Keratinocyte (primary cell): ENCODE measurements around the gene C16orf86.

Experiments
- CTCF ChIP-seq, 3 experiments: IDR thresholded peaks in 1 of 3; conservative IDR thresholded peaks in 1 of 3; optimal IDR thresholded peaks in 1 of 3; 2 replicates in 2 of 3; 3 replicates in 1 of 3; pipeline versions ENCODE3 to v1.5.1; 2011; ENCODE audit warnings: low read length in 3 of 3, mild to moderate bottlenecking in 3 of 3, moderate library complexity in 2 of 3, control low read depth in 1 of 3, inconsistent platforms in 1 of 3; ENCODE audit not compliant: insufficient read depth in 2 of 3; ENCODE audit errors: extremely low read depth in 1 of 3
- EZH2 ChIP-seq: IDR thresholded peaks from one replicate; pipeline ENCODE4 v1.6.1; 2012; ENCODE audit warnings: inconsistent platforms, mild to moderate bottlenecking, low read length, moderate library complexity

DNA sequence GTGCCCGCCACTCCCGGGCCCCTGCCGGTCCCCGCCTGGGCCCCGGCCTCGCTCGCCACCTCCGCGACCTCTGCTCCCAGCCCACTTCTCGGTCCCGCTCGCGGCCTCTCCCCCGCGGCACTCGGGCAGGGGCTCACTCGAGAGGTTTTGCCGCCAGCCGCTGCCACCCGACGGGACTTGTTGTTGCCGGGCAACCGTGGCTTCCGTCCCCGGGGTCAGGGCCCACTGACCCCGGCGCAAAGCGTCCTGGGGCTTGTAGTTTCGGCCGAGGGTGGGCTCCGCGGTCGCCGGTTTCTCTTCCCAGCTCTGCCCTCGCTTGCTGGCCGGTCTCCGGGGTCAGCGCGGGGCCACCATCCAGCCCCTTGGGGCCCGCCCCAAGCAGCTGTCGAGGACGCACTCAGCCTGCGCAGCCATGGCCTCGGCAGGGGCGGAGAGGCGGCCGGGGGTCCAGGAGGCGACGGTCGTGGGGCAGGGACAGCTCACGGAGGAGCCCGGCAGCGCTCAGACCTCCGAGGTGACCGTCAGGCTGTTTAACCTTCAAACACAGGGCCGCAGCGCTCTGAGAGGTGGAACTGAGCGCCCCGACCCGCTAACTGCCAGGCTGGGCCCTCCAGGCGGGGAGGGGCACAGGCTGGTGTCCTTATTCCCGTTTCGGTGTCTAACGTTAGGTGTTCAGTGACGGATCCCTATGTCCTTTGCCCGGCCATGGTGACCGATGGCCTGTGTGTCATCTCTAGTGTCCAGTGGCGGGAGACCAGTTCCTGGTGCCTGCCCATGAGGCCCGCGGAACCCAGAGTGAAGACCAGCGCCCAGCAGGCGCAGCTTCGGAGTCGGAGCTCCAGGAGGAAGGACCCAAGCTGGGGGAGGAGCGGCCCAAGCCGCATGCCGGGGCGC lies at the start of gene C16orf86, which contains the start of gene ENKD1:
- TF ChIP-seq CTCF (optimal IDR thresholded peaks at IDR 0.05 in 1 of 3, IDR thresholded peaks at IDR 0.05 in 1 of 3, conservative IDR thresholded peaks at IDR 0.05 in 1 of 3; ENCODE audit: extremely low read depth in 1 of 3, insufficient read depth in 2 of 3, low read length in 3 of 3) (no peak), EZH2 (no peak)
